Fibroblast of mammary gland (primary cell): ENCODE measurements around the gene ADGRB2.
A peak's percentile ranks its signal among the peaks of the same experiment; 100 is the strongest.

Source experiments
- DNase-seq: peaks from one replicate; pipeline ENCODE4 v3.0.0-alpha.2; 2010; ENCODE audit warnings: low read depth
- H3K4me3 ChIP-seq: 2 replicates; pipeline ENCODE4 v1.5.1; 2011; ENCODE audit warnings: low read depth, mild to moderate bottlenecking, low read length, moderate library complexity; ENCODE audit not compliant: control insufficient read depth
- CTCF ChIP-seq: conservative IDR thresholded peaks from 2 replicates; pipeline ENCODE4 v1.5.1; 2011; ENCODE audit warnings: low read depth, low read length, inconsistent platforms; ENCODE audit not compliant: control insufficient read depth, insufficient read depth

The ADGRB2 gene

GRCh38 chr1:31750858-31751510 lies 13.2 kb downstream of the ADGRB2 start:
- TF ChIP-seq CTCF, result no peak
- no peak overlapping the region for H3K4me3 ChIP-seq
- DNase-seq, result peak; percentile 78

DNA sequence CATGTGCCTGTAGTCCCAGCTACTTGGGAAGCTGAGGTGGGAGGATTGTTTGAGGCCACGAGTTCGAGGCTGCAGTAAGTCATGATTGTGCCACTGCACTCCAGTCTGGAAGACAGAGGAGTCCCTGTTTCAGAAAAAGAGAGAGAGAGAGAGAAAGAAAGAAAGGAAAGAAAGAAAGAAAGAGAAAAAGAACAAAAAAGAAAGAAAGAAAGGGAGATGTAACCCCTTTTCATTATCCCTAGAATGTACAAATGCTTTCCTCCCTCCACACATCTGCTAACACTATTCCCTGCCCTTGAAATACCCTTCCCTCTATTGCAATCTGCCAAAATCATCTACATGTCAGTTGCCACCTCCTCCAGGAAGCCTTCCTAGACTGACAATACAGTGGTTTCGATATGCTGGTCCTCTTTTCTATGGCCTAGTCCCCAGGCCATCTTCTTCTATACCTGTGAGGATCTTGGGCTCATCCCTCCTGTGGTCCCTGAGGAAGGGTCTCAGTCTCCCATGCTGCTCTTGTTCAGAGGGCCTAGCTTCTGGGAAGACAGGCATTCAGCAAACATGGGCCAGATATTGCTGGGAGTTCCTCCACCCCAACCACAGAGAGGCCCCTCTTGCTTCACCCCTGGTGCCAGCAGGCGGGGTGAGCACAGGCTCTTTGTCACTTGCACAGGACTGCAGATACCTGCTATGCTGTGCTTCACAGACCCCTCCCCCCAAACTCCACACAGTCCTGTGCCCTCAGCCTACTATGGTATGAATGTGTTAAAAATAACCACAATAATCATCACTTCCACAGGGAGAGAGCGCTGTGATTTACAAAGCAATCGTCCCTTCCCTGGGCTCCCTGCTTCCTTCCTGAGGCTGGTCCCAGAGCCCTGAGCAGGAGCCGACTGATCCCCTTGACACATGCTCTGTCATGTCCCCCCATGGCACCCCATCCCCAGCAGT lies 14.1 kb downstream of the ADGRB2 start:
- DNase-seq, result no peak
- H3K4me3 ChIP-seq, result no peak overlapping the region
- TF ChIP-seq CTCF, result no peak

GRCh38 chr1:31748365-31748764 lies 15.8 kb downstream of the ADGRB2 start:
- H3K4me3 ChIP-seq, result no peak overlapping the region
- TF ChIP-seq CTCF, result no peak
- no peak for DNase-seq

- H3K4me3 ChIP-seq, result no peak overlapping the region
- no peak for TF ChIP-seq CTCF
- no peak for DNase-seq
Measured at GRCh38 chr1:31747304-31747703, 16.8 kb downstream of the ADGRB2 start.

GRCh38 chr1:31746687-31747086 lies 17.5 kb downstream of the ADGRB2 start:
- no peak for DNase-seq
- no peak overlapping the region for H3K4me3 ChIP-seq
- no peak for TF ChIP-seq CTCF

DNA sequence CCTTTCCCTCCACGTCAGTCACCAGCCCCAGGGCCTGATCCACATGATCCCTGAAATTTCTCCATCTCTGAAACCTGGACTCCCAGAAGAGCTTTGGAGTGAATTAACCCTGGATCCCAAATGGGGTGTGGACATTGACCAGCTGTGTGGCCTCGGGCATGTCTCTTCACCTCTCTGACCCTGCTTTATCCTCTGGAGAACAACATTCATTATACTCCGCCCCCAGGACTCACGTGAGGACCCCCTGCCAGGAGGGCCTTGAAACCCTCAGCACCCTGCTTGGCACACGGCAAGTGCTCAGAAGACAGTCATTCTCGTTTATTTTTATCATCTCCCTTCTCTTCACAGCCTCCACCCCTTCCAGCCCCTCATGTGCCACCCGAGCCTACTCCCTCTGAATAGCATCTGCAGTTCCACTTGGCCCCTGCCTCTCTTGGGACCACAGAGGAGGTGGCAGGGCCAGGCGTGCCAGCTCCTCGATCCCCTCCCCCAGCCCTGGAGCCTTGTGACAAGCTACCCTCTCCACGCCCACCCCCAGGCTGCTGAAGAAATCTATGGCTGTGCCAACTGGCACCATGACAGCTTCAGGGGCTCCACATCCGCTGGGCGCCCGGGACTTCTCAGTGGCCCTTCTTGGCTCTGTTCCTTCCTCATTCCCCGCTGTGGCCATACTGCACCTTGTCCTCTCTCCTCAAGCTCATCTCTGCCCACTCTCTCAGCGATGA lies 18.0 kb downstream of the ADGRB2 start:
- no peak for DNase-seq
- no peak for TF ChIP-seq CTCF
- no peak overlapping the region for H3K4me3 ChIP-seq
